GM21381 (cell line): ENCODE results near the gene POTEF.
"Not testable (repeated sequence)": the region's sequence is repeated elsewhere in the genome, so short reads cannot be mapped to it uniquely, and the experiment has no call there.

Experiments used
- ATAC-seq: cut with Tn5 transposase; IDR thresholded peaks from one replicate; pipeline ENCODE4 v1.9.1; 2021; ENCODE audit warnings: mild to moderate bottlenecking, moderate library complexity; ENCODE audit not compliant: unreplicated experiment

POTEF gene

DNA sequence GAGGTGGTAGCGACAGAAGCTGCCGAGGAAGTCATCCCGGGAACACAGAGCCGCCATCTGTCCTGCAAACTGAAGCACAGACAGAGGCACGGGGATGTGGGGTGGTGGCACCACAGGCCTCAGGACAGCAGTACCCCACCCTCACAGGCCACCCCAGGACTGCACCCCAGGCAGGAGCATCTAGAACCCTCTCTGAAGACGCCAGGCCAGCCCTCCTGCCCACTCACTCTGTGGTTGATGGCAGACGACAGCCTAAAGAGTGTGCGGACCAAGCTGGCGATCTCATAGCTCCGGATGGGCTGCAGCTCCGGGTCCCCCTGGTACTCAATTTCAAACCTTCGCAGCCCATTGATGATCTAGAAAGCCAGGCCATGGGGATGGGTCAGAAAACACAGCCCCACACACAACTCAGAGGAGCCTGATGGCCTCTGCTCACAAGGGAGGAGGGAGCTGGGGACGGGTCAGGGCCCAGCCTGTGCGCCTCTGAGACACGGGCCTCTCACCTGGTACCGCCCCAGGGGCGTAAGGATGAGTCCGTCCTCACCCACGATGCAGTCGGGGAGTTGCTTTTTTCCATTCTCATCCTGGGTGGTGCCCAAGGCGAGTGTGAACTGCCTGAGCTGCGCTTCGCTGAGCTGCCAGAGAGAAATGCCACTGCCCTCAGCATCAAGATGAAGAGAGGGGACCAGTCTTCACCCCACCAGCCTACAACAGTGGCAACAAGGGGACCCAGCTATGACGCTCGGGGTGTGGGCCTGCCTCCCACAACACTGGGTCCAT, 24.0 kb upstream of the POTEF start:
- ATAC-seq, result no peak

DNA sequence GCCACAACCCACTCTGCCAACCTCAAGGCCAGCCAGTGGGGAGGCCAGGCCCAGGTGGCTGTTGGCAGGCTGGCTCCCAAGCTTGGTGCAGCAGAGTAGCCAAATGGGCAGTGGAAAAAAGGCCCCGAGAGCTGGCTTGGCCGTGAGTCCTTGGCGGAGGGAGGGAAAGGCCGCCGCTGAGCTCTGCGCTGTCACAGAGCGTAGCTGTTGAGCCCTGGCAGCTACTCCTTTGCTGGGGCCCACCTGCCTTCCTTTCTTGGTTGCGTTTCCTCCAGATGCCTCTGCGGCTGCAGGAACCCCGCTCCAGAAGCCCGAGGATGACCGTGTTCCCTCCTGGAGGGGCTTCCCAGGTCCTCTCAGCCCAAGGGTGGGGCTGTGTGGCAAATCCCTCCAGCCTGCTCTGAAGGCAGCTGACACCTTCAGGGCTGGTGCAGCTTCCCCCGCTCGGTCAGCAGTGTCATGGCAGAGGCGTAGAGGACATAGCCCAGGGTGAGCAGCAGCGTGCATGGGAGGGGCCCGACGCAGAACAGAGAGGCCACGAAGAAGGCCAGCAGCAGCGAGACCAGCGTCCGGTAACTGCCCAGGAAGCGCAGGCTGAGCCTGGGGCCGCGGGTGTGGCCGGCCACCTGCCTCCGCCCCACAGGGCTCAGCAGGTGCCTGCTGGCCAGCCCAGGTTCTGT, 23.3 kb upstream of the POTEF start:
- not testable (repeated sequence) for ATAC-seq

DNA sequence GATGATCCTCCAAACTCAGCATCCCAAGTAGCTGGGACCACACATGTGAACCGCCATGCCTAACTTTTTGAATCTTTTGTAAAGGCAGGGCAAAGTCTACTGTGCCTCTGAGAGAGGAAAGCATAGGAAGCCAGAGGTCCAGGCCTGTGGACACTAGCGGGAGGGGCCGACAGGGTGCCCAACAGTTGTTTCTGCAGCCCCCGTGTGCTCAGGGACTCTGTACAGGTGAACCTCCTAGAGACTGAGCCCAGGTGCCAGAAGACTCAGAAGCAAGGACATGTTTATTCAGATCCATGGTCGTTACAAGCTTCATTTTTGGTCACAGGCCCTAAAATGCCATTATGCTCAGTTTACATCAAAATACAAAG, 22.1 kb upstream of the POTEF start:
- ATAC-seq, result not testable (repeated sequence)

DNA sequence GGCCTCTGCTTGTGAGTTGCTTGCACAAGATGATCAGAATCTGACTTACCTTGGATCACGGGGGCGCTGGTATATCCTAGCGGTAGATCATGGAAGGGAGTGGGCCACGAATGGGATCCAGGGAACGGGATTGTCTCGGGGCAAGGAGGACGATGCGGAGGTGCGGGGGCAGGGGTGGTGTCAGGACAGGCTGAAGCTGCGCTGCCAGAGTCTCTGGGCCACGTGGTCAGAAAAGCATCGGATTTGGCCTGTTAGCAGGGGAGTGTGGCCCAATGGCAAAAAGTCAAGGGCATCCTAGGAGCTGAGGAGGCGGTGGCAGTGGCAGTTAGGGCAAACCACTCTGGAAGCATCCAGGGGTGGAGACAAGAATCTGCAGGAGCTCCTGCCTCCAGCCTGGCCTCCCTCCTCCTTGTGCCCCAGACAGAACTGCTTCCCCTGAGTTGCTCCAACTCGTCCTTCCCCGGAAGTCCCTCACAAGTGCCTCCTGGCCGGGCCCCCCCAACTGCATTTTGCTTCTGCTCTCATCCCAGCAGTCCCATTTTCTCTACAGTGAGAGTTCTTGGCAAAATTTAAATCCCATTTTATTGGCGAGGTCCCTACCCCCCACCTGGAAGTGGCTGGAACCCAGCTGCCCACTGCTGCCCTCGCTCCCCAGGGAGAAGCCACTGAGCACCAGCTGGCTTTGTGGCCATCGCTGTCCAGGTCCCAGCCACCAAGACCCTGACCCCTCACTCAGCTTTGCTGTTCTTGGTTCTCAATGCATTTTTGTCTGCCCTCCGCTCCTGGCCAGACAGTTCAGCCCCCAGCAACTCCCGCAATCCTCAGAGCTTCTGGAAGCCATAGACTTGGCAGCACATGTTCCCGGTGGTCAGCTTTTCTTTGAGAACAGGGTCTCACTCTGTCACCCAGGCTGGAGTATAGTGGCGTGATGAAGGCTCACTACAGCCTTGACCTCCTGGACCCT, 21.4 kb upstream of the POTEF start:
- no peak for ATAC-seq

DNA sequence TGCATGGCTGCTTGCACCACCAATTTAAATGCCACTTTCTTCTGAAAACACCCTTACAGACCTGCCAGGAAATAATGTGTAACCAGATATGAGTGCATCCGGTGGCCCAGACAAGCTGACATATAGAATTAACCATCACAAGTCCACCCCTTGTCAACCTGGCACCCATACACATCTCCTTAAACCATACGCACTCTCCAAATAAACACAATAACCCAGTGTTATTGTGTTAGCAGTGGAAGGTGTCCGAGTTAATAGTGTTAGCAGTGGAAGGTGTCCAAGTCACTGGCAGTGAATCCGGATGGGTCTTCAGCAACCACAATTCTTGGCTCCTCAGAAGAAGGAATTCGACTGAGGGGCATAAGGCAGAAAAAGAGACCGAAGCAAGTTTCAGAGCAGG, 19.5 kb upstream of the POTEF start:
- ATAC-seq, result not testable (repeated sequence)

DNA sequence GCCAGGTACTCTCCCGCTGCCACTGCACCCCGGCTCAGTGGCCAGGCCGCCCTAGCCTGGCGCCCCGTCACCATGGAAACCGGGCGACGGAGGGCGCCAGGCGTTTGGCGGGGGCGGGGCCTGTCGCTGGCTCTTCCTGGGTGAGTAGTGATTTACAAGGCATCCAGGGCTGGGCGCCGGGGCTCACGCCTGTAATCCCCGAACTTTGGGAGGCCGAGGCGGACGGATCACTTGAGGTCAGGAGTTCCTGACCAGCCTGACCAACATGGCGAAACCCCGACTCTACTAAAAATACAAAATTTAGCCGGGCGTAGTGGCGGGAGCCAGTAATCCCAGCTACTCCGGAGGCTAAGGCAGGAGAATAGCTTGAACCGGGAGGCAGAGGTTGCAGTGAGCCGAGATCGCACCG, 16.0 kb upstream of the POTEF start, which contains the start of gene CCDC74B:
CCDC74B (minus strand) TSS at position 107 of the 409 bp plus-strand sequence. CDS start 116 bp downstream, outside the sequence.
- ATAC-seq, result peak; percentile 92

DNA sequence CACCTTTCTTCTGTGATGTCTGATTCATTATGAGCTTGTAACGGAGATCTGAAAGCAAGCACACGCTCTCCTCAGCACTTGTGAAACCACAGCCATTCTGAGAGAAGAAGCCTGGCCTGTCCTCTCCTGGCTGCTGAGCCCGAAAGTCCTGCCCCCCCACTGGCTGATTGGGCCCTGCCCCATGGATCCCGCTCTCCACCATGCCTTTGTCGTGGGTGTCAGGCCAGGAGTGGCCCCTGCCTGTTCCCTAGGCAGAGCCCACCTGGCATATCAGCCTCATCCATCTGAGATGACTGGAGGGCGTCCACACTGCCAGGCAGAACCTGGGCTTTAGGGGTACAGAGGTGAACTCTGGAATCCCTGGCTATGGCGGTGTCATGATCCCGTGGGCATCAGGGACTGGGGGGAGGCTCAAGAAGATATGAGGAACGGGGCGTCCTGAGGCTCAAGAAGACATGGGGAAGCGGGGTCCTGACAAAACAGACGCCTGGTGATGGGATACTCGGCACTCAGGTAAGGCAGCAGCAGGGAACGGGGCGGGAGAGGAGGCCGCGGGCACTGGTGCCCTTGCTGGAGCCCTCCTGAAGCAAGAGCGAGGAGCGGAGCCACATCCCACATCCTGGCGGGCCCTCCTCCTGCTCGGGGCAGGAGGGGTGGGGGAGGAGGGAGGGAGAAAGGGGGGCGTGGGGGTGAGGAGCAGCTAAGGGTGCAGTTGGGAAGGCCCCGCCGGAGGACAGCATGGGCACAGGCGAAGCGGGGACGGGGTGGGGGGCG, 14.4 kb upstream of the POTEF start:
- ATAC-seq, result not testable (repeated sequence)

DNA sequence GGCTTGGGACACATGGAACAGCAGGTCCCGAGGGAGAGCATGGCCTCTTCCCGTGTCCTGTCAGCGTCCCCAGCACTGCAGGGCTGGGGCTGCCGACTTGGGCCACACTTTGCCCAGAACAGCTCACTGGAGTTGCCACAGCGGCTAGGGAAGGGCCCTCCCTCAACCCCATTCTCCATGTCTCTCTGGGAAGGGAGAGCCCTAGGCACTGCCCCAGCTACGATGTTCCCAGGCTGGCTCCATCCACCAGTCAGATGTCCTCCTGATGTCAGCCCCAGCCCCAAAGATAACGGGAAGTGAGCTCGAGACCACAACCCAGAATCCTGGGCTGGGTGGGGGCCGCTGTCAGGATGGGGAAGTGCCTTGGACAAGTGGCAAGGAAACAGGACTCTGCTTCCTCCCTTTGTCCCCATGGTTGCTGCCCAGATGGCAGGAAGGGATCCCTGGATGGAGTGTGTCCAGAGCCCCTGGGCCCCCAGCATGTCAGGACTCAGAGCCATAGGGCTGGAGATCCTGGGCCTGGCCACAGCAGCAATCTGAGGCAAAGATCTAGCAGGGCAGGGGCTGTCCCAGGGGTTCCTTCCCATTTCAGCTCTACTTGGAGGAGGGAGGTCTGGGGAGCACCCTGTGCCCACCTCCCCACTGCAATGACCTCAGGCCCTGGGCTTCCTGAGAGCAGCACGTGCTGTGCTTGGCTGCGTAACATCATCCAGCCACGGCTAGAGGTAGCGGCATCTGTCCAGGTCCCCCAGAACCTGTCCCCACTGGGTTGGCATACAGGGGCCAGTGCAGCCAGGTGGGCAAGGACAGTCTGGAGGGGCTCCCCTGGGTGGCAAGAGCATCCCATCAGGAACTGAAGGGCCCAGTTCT, 13.6 kb upstream of the POTEF start:
- not testable (repeated sequence) for ATAC-seq

DNA sequence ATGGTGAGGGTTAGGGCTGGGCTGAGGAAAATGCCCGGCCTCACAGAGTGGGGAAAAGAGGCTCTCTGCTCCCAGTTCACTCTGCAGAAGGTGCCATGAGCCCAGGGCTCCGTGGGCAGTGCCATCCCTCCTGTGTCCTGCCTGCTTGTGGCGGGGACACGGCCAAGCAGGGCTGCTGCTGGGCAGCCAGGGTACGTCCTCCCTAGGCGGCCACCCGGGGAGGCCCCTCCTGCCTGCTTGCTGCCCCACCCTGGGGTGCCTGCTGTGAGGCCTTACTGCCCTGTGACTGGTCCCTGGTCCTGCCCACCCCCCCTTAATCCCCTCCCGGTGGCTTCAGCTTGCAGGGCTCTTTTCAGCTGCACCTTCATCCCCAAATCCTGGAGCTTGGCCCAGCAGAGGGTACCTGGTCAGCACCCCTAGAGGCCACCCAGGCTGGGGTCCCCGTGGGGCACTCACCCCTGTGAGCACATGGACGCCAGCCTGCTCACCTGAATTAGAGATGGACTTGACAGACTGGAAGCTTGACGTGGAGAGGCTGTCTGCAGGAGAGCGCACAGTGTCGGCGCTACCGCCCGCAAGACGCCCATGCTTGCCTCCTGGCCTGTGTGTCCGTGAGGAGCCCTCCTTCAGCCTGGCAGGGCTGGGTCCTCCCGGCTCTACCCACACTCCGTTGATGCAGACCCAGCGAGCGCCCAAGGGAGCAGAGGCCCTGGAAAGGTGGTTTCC, 12.8 kb upstream of the POTEF start:
- ATAC-seq, result not testable (repeated sequence)

DNA sequence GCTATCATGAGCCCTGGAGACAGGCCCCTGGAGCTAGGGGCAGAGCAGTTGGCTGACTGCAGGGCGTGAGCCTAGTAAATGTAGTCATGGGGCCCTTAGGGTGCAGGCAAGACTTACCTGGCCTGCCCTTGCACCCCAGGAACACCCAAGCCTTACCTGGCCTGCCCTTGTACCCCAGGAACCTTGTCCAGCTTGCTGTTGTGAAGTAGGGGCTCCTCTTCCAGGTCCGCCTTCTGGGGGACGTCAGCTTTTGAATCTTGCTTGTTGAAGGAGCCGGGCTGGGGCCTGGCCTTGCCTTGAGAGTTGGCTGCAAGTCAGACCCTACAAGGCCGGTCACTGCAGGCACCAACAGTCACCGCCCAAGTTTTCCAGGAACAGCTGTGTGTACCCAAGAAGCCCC, 12.0 kb upstream of the POTEF start:
- ATAC-seq, result not testable (repeated sequence)

DNA sequence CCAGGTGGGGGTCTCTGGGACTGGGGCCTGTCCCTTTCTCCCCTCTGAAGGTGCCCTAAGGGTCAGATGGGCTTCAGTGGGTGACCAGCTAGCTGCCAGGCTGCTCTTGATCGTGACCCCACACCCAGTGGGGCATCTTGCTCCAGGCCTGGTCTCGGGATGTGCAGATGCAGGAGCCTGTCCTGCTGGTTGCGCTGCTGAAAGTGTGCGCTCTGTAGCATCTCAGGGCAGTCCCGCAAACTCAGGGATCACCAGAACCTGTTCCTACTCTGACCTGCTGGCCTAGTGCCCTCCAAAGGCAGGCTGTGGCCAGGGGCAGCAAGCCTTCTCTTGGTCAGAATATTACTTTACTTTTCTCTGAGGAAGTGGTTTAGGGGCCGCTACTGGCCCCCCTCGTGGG, 11.5 kb upstream of the POTEF start:
- ATAC-seq, result not testable (repeated sequence)

DNA sequence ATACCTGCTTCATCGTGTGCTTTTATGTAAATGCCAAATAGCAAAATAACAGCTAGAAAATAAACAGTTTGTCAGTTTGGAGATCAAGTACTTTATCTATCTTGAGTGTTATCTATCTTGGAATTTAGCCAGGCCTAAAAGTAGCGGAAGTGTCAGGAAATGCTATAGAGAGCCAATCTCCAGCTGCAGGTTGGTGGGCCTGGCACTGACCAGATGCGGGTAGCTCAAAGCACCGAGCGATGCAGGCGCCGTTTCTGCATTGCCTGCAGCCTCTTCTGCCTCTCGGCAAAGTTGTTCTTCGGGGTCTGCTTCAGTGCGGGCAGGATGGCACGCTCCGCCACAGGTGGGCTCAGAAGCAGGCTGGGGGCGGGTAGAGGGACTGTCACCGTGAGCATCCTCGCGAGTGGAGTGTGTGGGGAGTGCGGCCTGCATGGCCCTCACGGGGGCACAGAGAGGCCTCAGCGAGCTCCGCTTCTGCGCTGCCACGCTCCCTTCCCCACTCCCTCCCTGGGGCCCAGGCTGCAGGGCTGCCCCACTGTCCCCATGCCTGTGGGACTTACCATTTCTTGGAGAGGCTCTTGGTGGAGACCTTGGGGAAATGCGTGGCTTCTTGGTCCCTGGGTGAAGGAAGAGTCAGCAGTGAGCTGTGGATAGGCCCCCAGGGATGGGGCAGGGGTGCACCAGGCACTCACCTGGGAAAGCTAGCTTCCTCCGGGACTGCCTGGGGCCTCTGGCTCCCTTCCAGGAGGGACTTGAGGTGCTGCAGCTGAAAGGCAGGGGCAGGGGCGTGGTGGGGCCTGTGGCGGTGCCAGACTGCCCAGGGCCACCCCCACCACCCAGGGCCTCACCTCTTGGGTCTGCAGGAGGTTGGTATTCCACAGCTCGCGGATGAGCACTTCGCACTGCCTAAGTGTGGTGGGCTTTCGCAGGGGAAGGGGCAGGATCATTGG, 10.6 kb upstream of the POTEF start:
- not testable (repeated sequence) for ATAC-seq

DNA sequence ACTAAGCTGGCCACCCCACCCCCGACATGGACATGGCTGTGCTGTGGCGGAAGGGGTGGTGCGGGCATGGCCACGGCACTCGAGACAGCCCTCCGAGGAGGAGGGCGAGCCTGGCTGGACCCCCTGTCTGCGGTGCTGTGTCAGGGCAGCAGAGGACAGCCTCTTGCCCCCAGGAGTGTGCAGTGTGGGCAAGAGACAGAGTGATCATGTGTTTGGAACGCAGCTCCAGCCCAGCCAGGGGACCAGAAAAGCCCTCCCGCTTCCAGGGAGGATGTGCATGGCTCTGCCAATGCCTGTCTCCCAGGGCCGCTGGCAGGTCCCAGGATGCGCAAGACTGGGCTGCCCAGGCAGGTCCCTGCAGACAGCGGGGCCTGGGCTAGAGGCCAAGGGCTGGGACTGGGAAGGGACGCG, 9.8 kb upstream of the POTEF start:
- not testable (repeated sequence) for ATAC-seq

DNA sequence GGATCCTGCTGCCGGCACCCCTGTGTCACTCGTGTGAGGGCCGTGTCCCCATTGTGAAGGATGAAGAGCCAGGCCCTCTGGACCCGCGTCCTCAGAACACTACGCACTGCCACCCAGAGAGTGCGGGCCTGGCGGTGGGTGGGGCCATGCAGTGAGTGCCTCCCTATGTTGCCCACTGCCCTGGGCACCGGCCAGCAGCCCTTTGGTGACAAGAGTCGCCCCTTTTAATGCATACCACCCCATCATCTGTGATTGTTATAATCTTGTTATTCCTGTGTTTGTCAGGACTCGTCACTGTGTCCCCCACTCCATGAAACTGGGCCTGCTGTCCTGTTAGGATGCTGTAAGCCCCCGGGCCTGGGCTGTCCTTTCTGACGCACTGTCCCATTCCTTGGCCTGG, 9.3 kb upstream of the POTEF start:
- ATAC-seq, result not testable (repeated sequence)

DNA sequence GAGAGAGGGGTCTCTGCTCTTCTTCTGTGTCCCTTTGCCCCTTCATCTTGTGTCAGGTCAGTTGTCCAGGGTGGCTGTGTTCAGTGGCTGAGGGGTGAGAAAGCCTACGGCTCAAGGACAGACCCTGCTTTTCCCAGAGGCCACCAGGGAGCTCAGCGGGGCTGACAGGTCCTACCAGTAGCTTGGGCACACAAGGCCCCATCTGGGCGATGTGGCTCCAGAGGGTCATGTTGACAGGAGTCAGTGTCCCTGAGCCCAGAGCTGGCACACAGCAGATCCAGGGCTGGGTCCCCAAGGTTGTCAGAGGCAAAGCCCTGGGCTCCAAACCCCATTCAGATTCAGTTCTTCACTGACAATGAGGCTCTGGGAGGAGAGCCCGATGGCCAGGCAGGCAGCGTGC, 8.1 kb upstream of the POTEF start:
- ATAC-seq, result not testable (repeated sequence)

DNA sequence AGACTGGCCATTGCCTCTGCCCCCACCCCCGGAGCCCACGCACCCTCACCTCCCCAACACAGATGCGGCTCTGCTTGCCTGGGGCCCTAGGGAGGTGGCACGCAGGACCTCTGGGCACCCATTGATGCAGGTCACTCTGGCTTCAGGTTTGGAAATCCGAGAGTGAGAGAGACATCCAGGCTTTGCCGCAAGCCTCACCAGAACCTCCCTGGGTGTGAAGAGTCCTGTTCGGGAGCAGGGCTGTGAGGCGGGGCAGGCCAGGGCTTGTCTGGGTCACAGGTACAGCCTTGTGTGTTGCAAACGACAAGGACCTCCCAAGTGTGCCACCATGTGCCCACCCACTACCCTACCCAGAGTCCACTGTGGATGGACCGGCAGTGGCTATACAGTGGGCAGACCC, 7.5 kb upstream of the POTEF start:
- not testable (repeated sequence) for ATAC-seq

DNA sequence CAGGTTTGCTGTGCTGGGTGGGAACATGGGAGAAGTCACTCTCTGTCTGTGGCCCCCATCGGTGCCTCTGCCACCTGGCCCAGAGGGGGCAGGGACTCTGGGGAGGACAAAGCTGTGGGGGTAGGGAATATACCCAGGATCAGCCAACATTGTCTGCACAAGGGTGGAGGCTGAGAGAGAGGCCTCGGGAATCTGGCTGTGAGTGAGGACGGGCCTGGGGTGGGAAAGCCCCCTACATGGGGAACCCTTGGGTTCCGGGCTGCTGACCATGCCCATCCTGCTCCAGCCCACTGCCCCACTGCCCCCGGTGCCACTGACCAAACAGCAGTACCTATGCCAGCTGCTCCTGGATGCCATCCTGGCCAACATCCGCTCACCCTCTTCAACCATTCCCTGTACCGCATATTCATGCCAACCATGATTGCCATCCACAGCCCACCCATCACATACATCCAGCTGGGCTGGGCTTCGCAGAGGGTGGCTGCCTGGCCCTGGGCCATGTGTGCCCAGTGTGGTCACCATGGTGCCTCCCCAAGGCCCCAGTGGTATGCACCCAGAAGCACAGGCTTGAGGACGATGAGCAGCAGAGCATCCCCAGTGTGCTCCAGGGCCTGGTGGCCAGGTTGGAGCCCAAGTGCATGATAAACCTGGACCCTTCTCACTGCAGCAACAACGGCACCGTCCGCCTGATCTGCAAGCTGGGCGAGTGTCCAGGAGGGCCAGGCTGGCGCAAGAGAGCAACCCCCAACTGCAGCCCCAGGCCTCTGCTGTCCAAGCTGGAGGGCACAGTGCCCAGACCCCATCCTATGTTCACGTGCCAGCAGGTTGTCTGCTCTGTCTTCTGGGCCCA, 6.9 kb upstream of the POTEF start:
- ATAC-seq, result no peak
